HepG2 (cell line): ENCODE data around the gene STAT6. TPM values are rescaled to one million over a fixed set of nuclear protein-coding genes. Genes with fewer than 3 reads are reported as not detected.
A peak's percentile ranks its signal among the peaks of the same experiment; 100 is the strongest.

Experiments
- ATF7-NPFF ChIP-seq: sonication (generic); formaldehyde crosslinking; IDR thresholded peaks from 2 replicates; pipeline ENCODE4 v1.8.1; 2023; ENCODE audit warnings: mild to moderate bottlenecking, low read depth, missing genetic modification reagents, moderate library complexity
- CCAR2 ChIP-seq: fragments of 200-400 bp; formaldehyde crosslinking; optimal IDR thresholded peaks from 2 replicates; pipeline ENCODE3; 2018; ENCODE audit warnings: low read depth, mild to moderate bottlenecking, low read length, moderate library complexity
- FOXJ3 ChIP-seq: sonication (generic); formaldehyde crosslinking; IDR thresholded peaks from 2 replicates; pipeline ENCODE4 v1.4.0; 2020; ENCODE audit warnings: missing genetic modification reagents, mild to moderate bottlenecking, borderline replicate concordance
- FOXM1 ChIP-seq: sonication (generic); formaldehyde crosslinking; IDR thresholded peaks from 2 replicates; pipeline ENCODE4 v1.5.0; 2020; ENCODE audit warnings: missing genetic modification reagents
- KDM2A ChIP-seq: sonication (generic); formaldehyde crosslinking; IDR thresholded peaks from 2 replicates; pipeline ENCODE4 v1.4.0; 2020; ENCODE audit warnings: low read depth, missing genetic modification reagents, borderline replicate concordance
- POLR2G ChIP-seq: fragments of 200-400 bp; formaldehyde crosslinking; IDR thresholded peaks from 2 replicates; pipeline ENCODE4 v1.6.1; 2018; ENCODE audit warnings: mild to moderate bottlenecking, low read depth, low read length, moderate library complexity
- RBAK ChIP-seq: sonication (generic); formaldehyde crosslinking; IDR thresholded peaks from 2 replicates; pipeline ENCODE4 v1.5.1; 2020; ENCODE audit warnings: mild to moderate bottlenecking, missing genetic modification reagents
- RNF2 ChIP-seq: fragments of 450-650 bp; conservative IDR thresholded peaks from 2 replicates; pipeline ENCODE4 v1.6.1; 2016; ENCODE audit warnings: low read depth
- TBX3 ChIP-seq: fragments of 450-650 bp; IDR thresholded peaks from 2 replicates; pipeline ENCODE4 v1.6.1; 2017; ENCODE audit warnings: antibody characterized with exemption, mild to moderate bottlenecking, inconsistent platforms, borderline replicate concordance
- ZNF205 ChIP-seq: IDR thresholded peaks from 2 replicates; pipeline ENCODE4 v1.6.1; 2018; ENCODE audit warnings: missing biosample characterization, missing genetic modification reagents
- ZNF407 ChIP-seq: sonication (generic); formaldehyde crosslinking; IDR thresholded peaks from one replicate; pipeline ENCODE4 v1.5.1; 2020; ENCODE audit warnings: mild to moderate bottlenecking, missing genetic modification reagents; ENCODE audit errors: not compliant biosample characterization
- polyA plus RNA-seq, 8 experiments: library from polyadenylated mRNA; depleted of rRNA in 3 of 8; stranded (reverse) in 7 of 8; unstranded in 1 of 8; fragments of >200 nt; fragmentation: Illumina TruSeq in 4 of 8; extraction: Trizol in 4 of 8; gene quantifications; 2 replicates each; pipeline versions ENCODE4 v1.2.1 to v1.2.3, GENCODE V29; 2011 to 2016; ENCODE audit warnings: low read depth in 4 of 8, missing spikeins in 1 of 8, mixed read lengths in 1 of 8; ENCODE audit not compliant: insufficient read depth in 1 of 8
- total RNA-seq, 5 experiments: library from RNA; depleted of rRNA; stranded (reverse); fragments of >200 nt; fragmentation: Illumina TruSeq; extraction: Trizol; gene quantifications; 2 replicates each; pipeline ENCODE4 v1.2.3, GENCODE V29; 2016; ENCODE audit warnings: low read depth in 1 of 5
- TF ChIP-seq, protein P1 (sequence below): sonication (generic); formaldehyde crosslinking; IDR thresholded peaks from 2 replicates; pipeline ENCODE4 v1.4.0; 2020; ENCODE audit warnings: mild to moderate bottlenecking, missing genetic modification reagents

STAT6 gene
- total and polyA plus RNA-seq, 2 of the 13 experiments (the other 11 are each of a cell fraction or from before 2014, with no cell fraction given), result 28.0 to 62.2 TPM

DNA sequence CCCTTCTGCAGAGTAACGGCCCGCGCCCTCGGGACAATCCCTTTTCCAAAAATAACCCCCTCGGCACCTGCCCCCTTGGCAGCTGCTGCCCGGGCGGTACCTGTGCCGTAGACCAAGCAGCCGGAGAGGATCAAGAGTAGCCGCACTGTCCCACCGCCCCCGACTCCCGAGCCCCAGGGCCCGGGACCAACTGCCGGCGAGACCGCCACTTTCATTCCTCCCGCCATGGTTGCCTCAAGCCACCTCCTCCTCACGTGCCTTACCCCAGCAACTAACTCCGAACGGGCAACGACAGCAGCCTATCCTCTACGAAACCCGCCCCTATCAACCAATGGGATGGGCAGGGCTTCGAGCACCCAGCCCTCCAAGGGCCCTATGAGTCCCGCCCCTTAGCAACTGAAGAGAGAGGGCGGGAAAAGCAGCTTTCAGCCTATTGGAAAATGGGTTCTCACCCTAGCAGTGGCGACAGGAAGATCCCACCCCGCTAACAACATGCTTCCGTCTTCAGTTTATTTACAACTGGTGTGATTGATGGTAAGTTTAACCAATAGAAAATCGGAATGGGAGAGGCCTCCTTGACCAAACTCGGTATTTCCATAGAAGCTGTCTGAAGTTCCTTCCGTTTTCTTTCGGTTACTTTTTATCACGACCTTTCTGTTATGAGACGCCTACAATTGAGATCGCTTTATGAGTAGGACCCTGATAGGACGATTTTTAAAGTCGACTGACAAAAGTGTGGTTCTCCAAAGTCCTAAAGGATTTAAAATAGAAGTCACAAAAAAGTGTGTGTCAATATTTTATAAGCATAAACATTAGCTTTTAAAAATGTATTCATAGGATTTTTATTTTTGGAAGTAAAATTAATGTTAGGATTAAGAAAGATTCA, 32.4 kb downstream of the STAT6 start, which contains the start of gene NEMP1 (continued):
- TF ChIP-seq ZNF407 (CRISPR knock-in tag), result peak; percentile 51
- peak; percentile 53; the same call in 1 of the 2 replicates for TF ChIP-seq TBX3
- TF ChIP-seq RNF2, result peak; percentile 67; the same call in 1 of the 2 replicates
- TF ChIP-seq, protein P1, sequence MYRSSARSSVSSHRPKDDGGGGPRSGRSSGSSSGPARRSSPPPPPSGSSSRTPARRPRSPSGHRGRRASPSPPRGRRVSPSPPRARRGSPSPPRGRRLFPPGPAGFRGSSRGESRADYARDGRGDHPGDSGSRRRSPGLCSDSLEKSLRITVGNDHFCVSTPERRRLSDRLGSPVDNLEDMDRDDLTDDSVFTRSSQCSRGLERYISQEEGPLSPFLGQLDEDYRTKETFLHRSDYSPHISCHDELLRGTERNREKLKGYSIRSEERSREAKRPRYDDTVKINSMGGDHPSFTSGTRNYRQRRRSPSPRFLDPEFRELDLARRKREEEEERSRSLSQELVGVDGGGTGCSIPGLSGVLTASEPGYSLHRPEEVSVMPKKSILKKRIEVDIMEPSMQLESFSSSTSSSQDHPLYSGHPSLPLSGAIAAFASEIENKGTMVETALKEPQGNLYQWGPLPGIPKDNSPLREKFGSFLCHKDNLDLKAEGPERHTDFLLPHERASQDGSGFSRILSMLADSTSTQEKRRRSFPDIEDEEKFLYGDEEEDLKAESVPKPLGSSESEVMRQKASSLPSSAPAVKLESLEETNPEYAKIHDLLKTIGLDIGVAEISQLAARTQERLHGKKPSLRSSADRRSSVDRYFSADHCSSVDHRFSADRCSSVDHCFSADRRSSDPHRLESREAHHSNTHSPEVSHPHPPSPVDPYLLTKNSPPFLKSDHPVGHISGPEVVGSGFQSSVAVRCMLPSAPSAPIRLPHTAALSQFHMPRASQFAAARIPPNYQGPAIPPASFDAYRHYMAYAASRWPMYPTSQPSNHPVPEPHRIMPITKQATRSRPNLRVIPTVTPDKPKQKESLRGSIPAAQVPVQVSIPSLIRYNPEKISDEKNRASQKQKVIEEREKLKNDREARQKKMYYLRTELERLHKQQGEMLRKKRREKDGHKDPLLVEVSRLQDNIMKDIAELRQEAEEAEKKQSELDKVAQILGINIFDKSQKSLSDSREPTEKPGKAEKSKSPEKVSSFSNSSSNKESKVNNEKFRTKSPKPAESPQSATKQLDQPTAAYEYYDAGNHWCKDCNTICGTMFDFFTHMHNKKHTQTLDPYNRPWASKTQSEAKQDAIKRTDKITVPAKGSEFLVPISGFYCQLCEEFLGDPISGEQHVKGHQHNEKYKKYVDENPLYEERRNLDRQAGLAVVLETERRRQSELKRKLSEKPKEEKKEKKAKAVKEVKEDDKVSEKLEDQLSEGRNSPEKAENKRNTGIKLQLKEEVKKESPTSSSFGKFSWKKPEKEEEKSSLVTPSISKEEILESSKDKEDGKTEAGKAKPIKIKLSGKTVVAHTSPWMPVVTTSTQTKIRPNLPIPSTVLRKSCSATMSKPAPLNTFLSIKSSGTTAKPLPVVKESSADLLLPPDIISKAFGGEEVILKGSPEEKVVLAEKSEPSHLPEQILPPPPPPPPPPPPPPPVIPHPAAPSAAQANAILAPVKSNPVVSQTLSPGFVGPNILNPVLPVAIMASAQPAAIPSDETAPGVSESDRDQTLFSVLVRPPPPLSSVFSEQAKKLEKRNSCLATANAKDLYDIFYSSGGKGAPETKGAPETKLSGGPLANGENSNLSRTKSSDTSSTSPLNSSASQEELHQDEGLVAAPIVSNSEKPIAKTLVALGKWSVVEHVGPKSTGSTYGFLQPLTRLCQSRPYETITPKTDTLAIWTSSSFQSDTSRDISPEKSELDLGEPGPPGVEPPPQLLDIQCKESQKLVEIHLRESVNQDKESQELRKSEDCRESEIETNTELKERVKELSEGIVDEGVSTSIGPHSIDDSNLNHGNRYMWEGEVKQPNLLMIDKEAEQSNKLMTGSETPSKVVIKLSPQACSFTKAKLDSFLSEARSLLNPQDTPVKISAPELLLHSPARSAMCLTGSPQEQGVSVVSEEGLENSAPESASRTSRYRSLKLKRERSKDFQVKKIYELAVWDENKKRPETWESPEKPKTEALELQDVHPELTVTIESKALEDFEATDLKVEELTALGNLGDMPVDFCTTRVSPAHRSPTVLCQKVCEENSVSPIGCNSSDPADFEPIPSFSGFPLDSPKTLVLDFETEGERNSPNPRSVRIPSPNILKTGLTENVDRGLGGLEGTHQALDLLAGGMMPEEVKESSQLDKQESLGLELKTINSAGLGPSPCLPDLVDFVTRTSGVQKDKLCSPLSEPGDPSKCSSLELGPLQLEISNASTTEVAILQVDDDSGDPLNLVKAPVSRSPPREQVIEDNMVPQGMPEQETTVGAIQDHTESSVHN (CRISPR knock-in tag), result peak; percentile 66; the same call in 1 of the 2 replicates
- TF ChIP-seq RBAK (CRISPR knock-in tag), result no peak
- peak; percentile 93 for TF ChIP-seq ATF7-NPFF
- no peak for TF ChIP-seq CCAR2
- TF ChIP-seq ZNF205 (CRISPR knock-in tag), result no peak
- peak; percentile 63; the same call in 1 of the 2 replicates for TF ChIP-seq KDM2A (CRISPR knock-in tag)
- TF ChIP-seq FOXM1, result no peak
- no peak for TF ChIP-seq FOXJ3
- peak; percentile 76 for TF ChIP-seq POLR2G
